SK-N-SH (cell line): ENCODE results near the gene CCNY.

Source experiments
- TF ChIP-seq, protein P1 (sequence below): IDR thresholded peaks from 2 replicates; pipeline ENCODE4 v1.4.0; 2012; ENCODE audit warnings: low read depth
- TF ChIP-seq, protein P2 (sequence below): IDR thresholded peaks from 2 replicates; pipeline ENCODE4 v1.4.0; 2012; ENCODE audit warnings: low read depth, borderline replicate concordance

DNA sequence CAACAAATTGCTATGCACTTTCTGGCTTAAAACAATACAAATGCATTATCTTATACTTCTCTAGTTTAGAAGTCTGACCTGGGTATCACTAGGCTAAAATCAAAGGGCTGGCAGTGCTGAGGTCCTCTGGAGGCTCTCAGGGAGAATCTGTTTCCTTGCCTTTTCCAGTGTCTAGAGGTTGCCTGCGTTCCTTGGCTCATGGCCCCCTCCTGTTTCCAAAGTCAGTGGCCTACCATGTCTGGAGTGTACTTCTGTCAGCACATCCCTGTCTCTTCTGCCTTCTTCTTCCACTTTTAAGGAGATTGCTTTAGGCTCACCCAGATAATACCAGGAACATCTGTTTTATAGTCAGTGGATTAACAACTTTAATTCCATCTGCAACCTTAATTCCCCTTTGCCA is 52.4 kb downstream of the CCNY start:
- TF ChIP-seq, protein P1, sequence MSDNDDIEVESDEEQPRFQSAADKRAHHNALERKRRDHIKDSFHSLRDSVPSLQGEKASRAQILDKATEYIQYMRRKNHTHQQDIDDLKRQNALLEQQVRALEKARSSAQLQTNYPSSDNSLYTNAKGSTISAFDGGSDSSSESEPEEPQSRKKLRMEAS: no peak
- TF ChIP-seq, protein P2, sequence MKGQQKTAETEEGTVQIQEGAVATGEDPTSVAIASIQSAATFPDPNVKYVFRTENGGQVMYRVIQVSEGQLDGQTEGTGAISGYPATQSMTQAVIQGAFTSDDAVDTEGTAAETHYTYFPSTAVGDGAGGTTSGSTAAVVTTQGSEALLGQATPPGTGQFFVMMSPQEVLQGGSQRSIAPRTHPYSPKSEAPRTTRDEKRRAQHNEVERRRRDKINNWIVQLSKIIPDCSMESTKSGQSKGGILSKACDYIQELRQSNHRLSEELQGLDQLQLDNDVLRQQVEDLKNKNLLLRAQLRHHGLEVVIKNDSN: no peak
